Liver (tissue), 3 donors: Measurements from ENCODE around the gene PPP1R9A.

Experiments
- ATF3 ChIP-seq: IDR thresholded peaks from 2 replicates; pipeline ENCODE4 v1.6.1; 2016; ENCODE audit warnings: antibody characterized with exemption
- EGR1 ChIP-seq, 2 donors: IDR thresholded peaks; 2 replicates each; pipeline ENCODE4 v1.6.1; 2016 to 2018; ENCODE audit warnings: antibody characterized with exemption in 2 of 2, low read depth in 2 of 2
- FOXA2 ChIP-seq: IDR thresholded peaks from 2 replicates; pipeline ENCODE4 v1.6.1; 2016; ENCODE audit warnings: antibody characterized with exemption
- GABPA ChIP-seq, 2 donors: IDR thresholded peaks in 1 of 2; conservative IDR thresholded peaks in 1 of 2; 2 replicates each; pipeline ENCODE4 v1.6.1; 2016; ENCODE audit warnings: antibody characterized with exemption in 2 of 2, mild to moderate bottlenecking in 1 of 2, moderate library complexity in 1 of 2
- HNF4G ChIP-seq: IDR thresholded peaks from 2 replicates; pipeline ENCODE4 v1.6.1; 2016; ENCODE audit warnings: antibody characterized with exemption
- JUND ChIP-seq, 2 donors: IDR thresholded peaks; 2 replicates each; pipeline ENCODE4 v1.6.1; 2016; ENCODE audit warnings: antibody characterized with exemption in 2 of 2
- MAX ChIP-seq: IDR thresholded peaks from 2 replicates; pipeline ENCODE4 v1.6.1; 2016; ENCODE audit warnings: antibody characterized with exemption
- RAD21 ChIP-seq, 2 donors: IDR thresholded peaks; 2 replicates each; pipeline ENCODE4 v1.6.1; 2016; ENCODE audit warnings: antibody characterized with exemption in 2 of 2, mild to moderate bottlenecking in 2 of 2
- REST ChIP-seq: IDR thresholded peaks from 2 replicates; pipeline ENCODE4 v1.6.1; 2016; ENCODE audit warnings: antibody characterized with exemption, mild to moderate bottlenecking
- SP1 ChIP-seq: IDR thresholded peaks from 2 replicates; pipeline ENCODE4 v1.6.1; 2018; ENCODE audit warnings: antibody characterized with exemption, mild to moderate bottlenecking
- TAF1 ChIP-seq: conservative IDR thresholded peaks from 2 replicates; pipeline ENCODE4 v1.6.1; 2016; ENCODE audit warnings: antibody characterized with exemption, mild to moderate bottlenecking
- YY1 ChIP-seq: IDR thresholded peaks from 2 replicates; pipeline ENCODE4 v1.6.1; 2016; ENCODE audit warnings: antibody characterized with exemption, mild to moderate bottlenecking
- ZBTB33 ChIP-seq: IDR thresholded peaks from 2 replicates; pipeline ENCODE4 v1.6.1; 2016; ENCODE audit warnings: antibody characterized with exemption
- TF ChIP-seq, protein P1 (sequence below): fragments of 150-350 bp; IDR thresholded peaks from 2 replicates; pipeline ENCODE4 v1.5.1; 2017; ENCODE audit warnings: improper control_type of control experiment, low read depth, low read length; ENCODE audit not compliant: missing input control
- donor health status: healthy.
- donor health status: healthy.

- TF ChIP-seq MAX (no peak), HNF4G (no peak), JUND (IDR thresholded peaks at IDR 0.05) (no peak), EGR1 (IDR thresholded peaks at IDR 0.05; ENCODE audit: low read depth in 2 of 2) (no peak), TAF1 (no peak), SP1 (no peak), REST (no peak), YY1 (no peak), RAD21 (IDR thresholded peaks at IDR 0.05) (no peak), ZBTB33 (no peak), FOXA2 (no peak), GABPA (IDR thresholded peaks at IDR 0.05 in 1 of 2, conservative IDR thresholded peaks at IDR 0.05 in 1 of 2) (no peak), ATF3 (no peak)
- TF ChIP-seq, protein P1, sequence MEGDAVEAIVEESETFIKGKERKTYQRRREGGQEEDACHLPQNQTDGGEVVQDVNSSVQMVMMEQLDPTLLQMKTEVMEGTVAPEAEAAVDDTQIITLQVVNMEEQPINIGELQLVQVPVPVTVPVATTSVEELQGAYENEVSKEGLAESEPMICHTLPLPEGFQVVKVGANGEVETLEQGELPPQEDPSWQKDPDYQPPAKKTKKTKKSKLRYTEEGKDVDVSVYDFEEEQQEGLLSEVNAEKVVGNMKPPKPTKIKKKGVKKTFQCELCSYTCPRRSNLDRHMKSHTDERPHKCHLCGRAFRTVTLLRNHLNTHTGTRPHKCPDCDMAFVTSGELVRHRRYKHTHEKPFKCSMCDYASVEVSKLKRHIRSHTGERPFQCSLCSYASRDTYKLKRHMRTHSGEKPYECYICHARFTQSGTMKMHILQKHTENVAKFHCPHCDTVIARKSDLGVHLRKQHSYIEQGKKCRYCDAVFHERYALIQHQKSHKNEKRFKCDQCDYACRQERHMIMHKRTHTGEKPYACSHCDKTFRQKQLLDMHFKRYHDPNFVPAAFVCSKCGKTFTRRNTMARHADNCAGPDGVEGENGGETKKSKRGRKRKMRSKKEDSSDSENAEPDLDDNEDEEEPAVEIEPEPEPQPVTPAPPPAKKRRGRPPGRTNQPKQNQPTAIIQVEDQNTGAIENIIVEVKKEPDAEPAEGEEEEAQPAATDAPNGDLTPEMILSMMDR: no peak
These were observed 250.0 kb downstream of the PPP1R9A start for GRCh38 chr7:95157381-95157780.
